ENCODE results near the gene CDK6. TPM values are rescaled to one million over a fixed set of nuclear protein-coding genes. Genes with fewer than 3 reads are reported as not detected.

Gene CDK6
- total and polyA plus RNA-seq, 2 experiments from 2014 or later, result 7.4 to 23.7 TPM

GRCh38 chr7:92636018-92636560 lies 200.3 kb downstream of the CDK6 start (continued):
- TF ChIP-seq ETS1 (IDR thresholded peaks at IDR 0.05) (no peak), EZH2 (IDR thresholded peaks at IDR 0.05; ENCODE audit: low read depth, unreplicated experiment) (no peak), ZNF331 (CRISPR knock-in tag; IDR thresholded peaks at IDR 0.05; ENCODE audit: low read depth) (no peak), JUNB (IDR thresholded peaks at IDR 0.05; ENCODE audit: unreplicated experiment) (no peak), NANOG (IDR thresholded peaks at IDR 0.05; ENCODE audit: borderline replicate concordance) (no peak)

- no peaks in the 10 kb centered on the region for H3F3A ChIP-seq (replicated peaks; ENCODE audit: low read depth)
- no peaks in the 10 kb centered on the region; the same call in 1 of the 2 replicates for H4K20me1 ChIP-seq (replicated peaks; ENCODE audit: insufficient read depth)
- no peaks in the 10 kb centered on the region for H3K36me3 ChIP-seq (ENCODE audit: insufficient read depth)
- H3K9me3 Mint-ChIP-seq, result no peaks in the 10 kb centered on the region
- H3K27me3 ChIP-seq (ENCODE audit: insufficient read depth), result no peaks in the 10 kb centered on the region
- no peak overlapping the region for H3K4me3 Mint-ChIP-seq
- H3K4me3 ChIP-seq, result no peak overlapping the region
- H2AFZ ChIP-seq, result no peak overlapping the region
- H3K36me3 Mint-ChIP-seq (ENCODE audit: low read depth), result no peaks in the 10 kb centered on the region
- DNase-seq (ENCODE audit: low spot score) (no peak), ATAC-seq (no peak)
- no peaks in the 10 kb centered on the region for H3K79me2 ChIP-seq (replicated peaks; ENCODE audit: insufficient read depth)
- no peaks in the 10 kb centered on the region for H3K27me3 Mint-ChIP-seq (ENCODE audit: insufficient read depth, low read depth, poor library complexity)
- peaks cover 24% of the 10 kb centered on the region; the same call in 2 of the 3 replicates for H3K4me1 Mint-ChIP-seq
- H3K4me2 ChIP-seq, result no peak overlapping the region
- peaks cover 7% of the 10 kb centered on the region for H3K4me1 ChIP-seq (ENCODE audit: insufficient read depth)
- H3K27ac ChIP-seq (ENCODE audit: low read depth), result no peak overlapping the region
- no peaks in the 10 kb centered on the region for H3K9me2 ChIP-seq (ENCODE audit: insufficient read depth)
- H3K27ac Mint-ChIP-seq, result no peak overlapping the region
- TF ChIP-seq NANOG (IDR thresholded peaks at IDR 0.05; ENCODE audit: borderline replicate concordance) (no peak), REST (IDR thresholded peaks at IDR 0.05; ENCODE audit: unreplicated experiment) (no peak), JUNB (IDR thresholded peaks at IDR 0.05; ENCODE audit: unreplicated experiment) (no peak), ZNF114 (CRISPR knock-in tag; IDR thresholded peaks at IDR 0.05) (no peak), ETS1 (IDR thresholded peaks at IDR 0.05) (no peak), EZH2 (IDR thresholded peaks at IDR 0.05; ENCODE audit: low read depth, unreplicated experiment) (no peak), POLR2AphosphoS5 (IDR thresholded peaks at IDR 0.05; ENCODE audit: low read depth) (no peak), CREB1 (CRISPR knock-in tag; IDR thresholded peaks at IDR 0.05; ENCODE audit: low read depth) (no peak), ZNF331 (CRISPR knock-in tag; IDR thresholded peaks at IDR 0.05; ENCODE audit: low read depth) (no peak), EZH2phosphoT487 (IDR thresholded peaks at IDR 0.05; ENCODE audit: unreplicated experiment) (no peak), ZNF462 (CRISPR knock-in tag; IDR thresholded peaks at IDR 0.05) (no peak), STAT1 (IDR thresholded peaks at IDR 0.05; ENCODE audit: unreplicated experiment) (no peak)
These were observed 200.8 kb downstream of the CDK6 start for GRCh38 chr7:92635538-92635937.
